Activated T-helper 17 cell treated with anti-CD3 and anti-CD28 coated beads, Interleukin-2, amount 50 U/mL, for 72 hours (primary cell): ENCODE results near the gene MC2R. TPM values are rescaled to one million over a fixed set of nuclear protein-coding genes. Genes with fewer than 3 reads are reported as not detected.
"Not testable (repeated sequence)": the region's sequence is repeated elsewhere in the genome, so short reads cannot be mapped to it uniquely, and the experiment has no call there.

Experiments
- ATAC-seq: fragments of 150-1000 bp; cut with Tn5 transposase; replicated peaks from 2 replicates; pipeline ENCODE4 v1.10.0; 2021; ENCODE audit warnings: mild to moderate bottlenecking, moderate library complexity
- H3K27ac Mint-ChIP-seq: one replicate; pipeline ENCODE4 v1.8.0; 2022; ENCODE audit warnings: mixed read lengths
- H3K27me3 Mint-ChIP-seq: one replicate; pipeline ENCODE4 v1.8.0; 2022; ENCODE audit warnings: mixed read lengths
- H3K36me3 Mint-ChIP-seq: one replicate; pipeline ENCODE4 v1.8.0; 2022; ENCODE audit warnings: low read depth, mild to moderate bottlenecking, mixed read lengths
- H3K4me1 Mint-ChIP-seq: one replicate; pipeline ENCODE4 v1.8.0; 2022; ENCODE audit warnings: mixed read lengths
- H3K4me3 Mint-ChIP-seq: one replicate; pipeline ENCODE4 v1.8.0; 2022; ENCODE audit warnings: mild to moderate bottlenecking, mixed read lengths
- H3K9me3 Mint-ChIP-seq: one replicate; pipeline ENCODE4 v1.8.0; 2022; ENCODE audit warnings: mixed read lengths
- total RNA-seq, 2 donors: library from RNA; stranded (reverse); gene quantifications; one replicate each; pipeline ENCODE4 v1.2.3, GENCODE V29; 2022

The MC2R gene
- total RNA-seq, 2 donors from 2014 or later = not detected

DNA sequence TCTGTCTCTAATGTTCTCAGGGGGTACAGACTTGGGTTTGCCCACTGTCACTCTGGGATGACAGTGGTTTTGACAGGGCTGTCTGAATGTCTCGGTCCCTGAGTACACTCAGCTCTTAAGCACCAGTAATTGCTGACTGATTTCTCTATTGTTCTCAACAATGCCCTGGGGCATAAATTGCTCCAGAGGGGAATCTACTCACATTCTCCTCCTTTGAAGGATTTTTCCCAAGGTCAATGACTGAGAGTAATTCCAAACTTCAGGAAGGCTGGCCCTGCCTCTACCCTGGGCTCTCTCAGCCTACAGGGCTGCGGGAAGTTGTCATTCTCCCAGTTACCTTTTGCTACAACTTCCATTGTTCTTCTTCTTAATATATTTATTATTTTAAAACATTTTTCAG is 36.5 kb downstream of the MC2R start:
- peaks cover 3% of the 10 kb centered on the region for H3K27me3 Mint-ChIP-seq
- H3K4me3 Mint-ChIP-seq = no peak overlapping the region
- H3K36me3 Mint-ChIP-seq = no peaks in the 10 kb centered on the region
- H3K27ac Mint-ChIP-seq = no peak overlapping the region
- no peak for ATAC-seq
- H3K9me3 Mint-ChIP-seq = no peaks in the 10 kb centered on the region
- no peaks in the 10 kb centered on the region for H3K4me1 Mint-ChIP-seq

DNA sequence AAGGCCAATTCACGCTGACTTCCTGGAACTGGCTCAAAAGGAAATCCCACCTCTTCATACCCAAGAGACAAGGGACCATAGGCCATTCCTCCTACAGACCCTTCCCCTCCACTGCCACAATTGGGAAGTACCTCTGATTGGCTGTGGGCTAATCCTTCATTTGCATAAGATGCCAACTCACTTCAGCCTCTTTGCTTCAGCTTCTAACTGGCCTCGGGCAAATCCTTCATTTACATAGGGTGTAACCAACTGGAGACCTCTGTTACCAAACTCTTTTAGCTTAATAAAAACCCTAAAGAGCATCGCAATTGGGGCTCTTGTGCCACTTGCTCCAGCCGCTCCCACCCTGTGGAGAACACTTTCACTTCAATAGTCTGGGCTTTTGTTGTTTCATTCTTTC is 38.2 kb downstream of the MC2R start:
- Mint-ChIP-seq H3K36me3 (no peaks in the 10 kb centered on the region), H3K27ac (no peak overlapping the region), H3K9me3 (no peaks in the 10 kb centered on the region), H3K4me3 (no peak overlapping the region), H3K27me3 (peaks cover 3% of the 10 kb centered on the region), H3K4me1 (no peaks in the 10 kb centered on the region)
- ATAC-seq = no peak

DNA sequence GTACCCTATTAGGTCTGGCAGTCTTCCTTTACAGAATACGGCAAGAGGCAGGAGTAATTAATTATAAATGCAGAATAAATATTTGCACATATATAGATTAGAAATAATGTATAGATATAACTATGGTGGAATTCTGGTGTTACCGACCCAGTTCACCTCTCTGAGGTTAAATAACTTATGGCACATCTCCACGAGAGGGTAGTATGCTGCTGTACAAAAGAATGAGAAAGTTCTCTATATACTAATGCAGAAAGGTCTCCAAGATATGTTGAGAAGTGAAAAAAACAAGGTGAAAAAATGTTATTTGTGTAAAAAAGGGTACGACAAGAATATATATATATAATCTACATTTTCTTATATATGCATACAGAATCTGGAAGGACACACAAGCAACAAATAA is 40.8 kb downstream of the MC2R start:
- Mint-ChIP-seq H3K27ac (no peak overlapping the region), H3K27me3 (peaks cover 9% of the 10 kb centered on the region), H3K9me3 (no peaks in the 10 kb centered on the region), H3K36me3 (no peaks in the 10 kb centered on the region), H3K4me3 (no peak overlapping the region), H3K4me1 (no peaks in the 10 kb centered on the region)
- no peak for ATAC-seq

DNA sequence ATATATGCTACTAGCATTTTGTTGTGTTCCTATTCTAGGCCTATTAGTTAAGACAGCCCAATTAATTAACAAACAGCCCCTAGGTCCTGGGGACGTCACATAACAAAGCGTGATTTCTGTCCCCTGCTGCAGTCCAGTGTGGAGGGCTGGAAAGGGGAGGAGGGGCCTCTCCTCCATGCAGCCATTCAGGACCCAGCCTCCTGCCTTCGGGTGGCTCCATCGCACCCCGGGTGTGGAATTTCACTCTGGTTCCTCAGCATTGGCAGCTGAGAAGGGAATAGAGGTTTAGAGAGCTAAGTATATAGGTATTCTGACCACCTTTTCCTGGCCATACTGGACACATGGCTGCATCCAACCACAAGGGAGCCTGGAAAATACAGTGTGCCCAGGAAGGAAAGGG is 42.4 kb downstream of the MC2R start:
- Mint-ChIP-seq H3K27me3 (peaks cover 11% of the 10 kb centered on the region), H3K4me1 (no peaks in the 10 kb centered on the region), H3K9me3 (no peaks in the 10 kb centered on the region), H3K27ac (no peak overlapping the region), H3K4me3 (no peak overlapping the region), H3K36me3 (no peaks in the 10 kb centered on the region)
- ATAC-seq = no peak

DNA sequence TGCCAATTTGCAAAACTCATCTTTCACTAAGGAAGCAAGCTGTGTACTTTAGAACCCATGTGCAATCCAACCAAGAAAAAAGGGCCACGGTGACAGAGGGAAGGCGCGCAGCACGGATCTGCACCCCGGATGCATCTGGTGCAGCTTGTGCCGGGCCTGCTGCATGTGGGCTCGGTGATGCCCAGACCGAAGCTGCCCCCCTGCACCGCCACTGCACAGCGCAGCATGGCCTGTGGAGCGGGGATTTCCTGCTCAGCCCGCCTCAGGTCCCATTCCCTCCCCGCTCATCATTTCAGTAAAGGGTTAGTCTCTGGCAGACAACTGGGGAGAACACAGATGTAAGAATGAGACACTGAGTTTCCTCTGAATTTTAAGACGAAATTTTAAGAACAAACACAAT is 43.0 kb downstream of the MC2R start:
- Mint-ChIP-seq H3K36me3 (no peaks in the 10 kb centered on the region), H3K27me3 (peaks cover 15% of the 10 kb centered on the region), H3K27ac (no peak overlapping the region), H3K9me3 (no peaks in the 10 kb centered on the region), H3K4me1 (no peaks in the 10 kb centered on the region), H3K4me3 (no peak overlapping the region)
- no peak for ATAC-seq

DNA sequence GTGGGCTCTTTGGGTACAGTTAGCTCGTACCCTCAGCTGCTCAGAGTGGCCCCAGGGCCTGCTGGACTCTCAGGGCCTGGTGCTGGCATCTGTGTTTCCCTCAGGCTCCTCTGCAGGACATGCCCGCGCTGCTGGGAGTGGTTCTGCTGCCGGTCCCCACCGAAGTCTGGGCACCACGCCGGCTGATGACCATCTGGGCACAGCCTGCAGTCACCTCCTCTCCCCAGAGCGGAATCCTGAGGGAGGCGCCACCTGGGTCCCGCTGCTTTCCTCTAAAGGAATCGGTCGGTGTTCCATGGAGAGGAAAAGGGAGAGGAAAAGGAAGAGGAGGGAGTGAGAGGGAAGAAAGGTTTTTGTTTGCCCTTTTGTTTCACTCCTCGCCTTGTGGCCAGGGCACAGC is 43.6 kb downstream of the MC2R start:
- Mint-ChIP-seq H3K9me3 (no peaks in the 10 kb centered on the region), H3K4me1 (no peaks in the 10 kb centered on the region), H3K36me3 (no peaks in the 10 kb centered on the region), H3K27ac (no peak overlapping the region), H3K27me3 (peaks cover 19% of the 10 kb centered on the region), H3K4me3 (no peak overlapping the region)
- ATAC-seq = no peak

DNA sequence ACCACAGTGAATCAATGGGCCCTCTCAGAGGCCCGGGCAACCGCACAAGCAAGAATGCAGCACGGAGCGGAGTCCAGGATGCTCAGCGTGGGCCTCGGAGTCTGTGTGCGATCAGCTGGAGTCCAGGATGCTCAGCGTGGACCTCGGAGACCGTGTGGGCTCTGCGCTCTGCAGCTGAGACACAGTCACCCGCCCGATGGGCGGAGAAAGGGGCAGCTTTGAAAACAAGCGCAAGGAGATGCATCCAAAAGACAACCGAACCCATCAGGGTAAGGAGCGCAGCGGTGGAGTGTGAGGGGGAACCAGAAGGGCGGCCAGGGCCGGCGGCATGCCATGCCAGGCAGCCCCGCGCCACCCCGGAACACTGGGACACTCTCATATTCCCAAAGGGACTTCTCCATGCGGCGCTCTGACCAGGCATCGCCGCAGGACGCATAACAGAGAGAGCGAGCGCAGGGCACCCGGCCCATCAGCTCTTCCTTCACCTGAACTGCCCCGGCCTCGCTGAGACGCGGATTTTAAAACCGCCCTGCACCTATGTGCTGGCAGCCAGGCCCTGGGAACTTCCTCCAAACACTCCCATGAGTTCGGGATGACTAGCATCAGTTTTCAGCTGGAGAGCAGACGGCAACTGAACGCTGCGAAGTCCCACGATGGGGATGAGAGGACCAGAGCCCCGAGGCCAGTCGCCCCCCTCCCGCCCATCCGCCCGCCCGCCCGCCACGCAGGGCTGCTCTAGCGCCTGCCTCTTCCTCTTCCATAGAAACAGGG is 46.6 kb downstream of the MC2R start:
- Mint-ChIP-seq H3K4me3 (no peak overlapping the region), H3K9me3 (no peaks in the 10 kb centered on the region), H3K27ac (no peak overlapping the region), H3K36me3 (no peaks in the 10 kb centered on the region), H3K4me1 (no peaks in the 10 kb centered on the region), H3K27me3 (peaks cover 30% of the 10 kb centered on the region)
- ATAC-seq = no peak

DNA sequence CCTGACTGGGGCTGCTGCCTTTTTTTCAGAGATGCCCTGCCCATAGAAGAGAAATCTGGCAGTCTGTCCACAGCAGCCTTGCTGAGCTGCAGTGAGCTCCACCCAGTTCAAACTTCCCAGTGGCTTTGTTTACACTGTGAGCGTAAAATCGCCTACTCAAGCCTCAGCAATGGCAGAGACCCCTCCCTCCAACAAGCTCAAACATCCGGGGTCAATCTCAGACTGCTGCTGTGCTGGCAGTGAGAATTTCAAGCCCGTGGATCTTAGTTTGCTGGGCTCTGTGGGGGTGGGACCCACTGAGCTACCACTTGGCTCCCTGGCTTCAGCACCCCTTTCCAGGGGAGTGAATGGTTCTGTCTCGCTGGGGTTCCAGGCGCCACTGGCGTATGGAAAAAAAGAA is 52.4 kb downstream of the MC2R start:
- H3K4me3 Mint-ChIP-seq, H3K4me1 Mint-ChIP-seq, H3K36me3 Mint-ChIP-seq, H3K9me3 Mint-ChIP-seq, ATAC-seq, H3K27ac Mint-ChIP-seq: not testable (repeated sequence)
- H3K27me3 Mint-ChIP-seq = peaks cover 30% of the 10 kb centered on the region

DNA sequence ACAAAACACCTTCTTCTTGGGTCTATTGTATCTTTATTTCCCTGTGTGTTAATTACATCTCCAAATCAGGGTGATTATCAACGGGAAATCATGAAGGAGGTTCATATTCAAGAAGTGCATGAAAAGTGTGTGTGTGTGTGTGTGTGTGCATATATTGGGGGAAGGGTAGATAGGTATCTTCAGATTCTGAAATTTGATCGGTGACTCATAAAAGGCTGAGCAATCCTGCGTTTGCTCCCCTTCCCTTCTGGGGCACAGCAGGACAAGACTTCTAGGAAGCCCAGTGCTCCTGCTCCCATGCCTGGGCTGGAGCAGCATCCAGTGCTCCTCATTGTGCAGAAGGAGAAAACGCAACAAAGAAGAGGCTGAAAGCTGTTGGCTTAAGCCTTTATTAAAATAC is 65.5 kb downstream of the MC2R start:
- Mint-ChIP-seq H3K9me3 (peaks cover 17% of the 10 kb centered on the region), H3K27me3 (peaks cover 11% of the 10 kb centered on the region), H3K36me3 (no peaks in the 10 kb centered on the region), H3K4me3 (no peak overlapping the region), H3K4me1 (no peaks in the 10 kb centered on the region), H3K27ac (no peak overlapping the region)
- no peak for ATAC-seq

DNA sequence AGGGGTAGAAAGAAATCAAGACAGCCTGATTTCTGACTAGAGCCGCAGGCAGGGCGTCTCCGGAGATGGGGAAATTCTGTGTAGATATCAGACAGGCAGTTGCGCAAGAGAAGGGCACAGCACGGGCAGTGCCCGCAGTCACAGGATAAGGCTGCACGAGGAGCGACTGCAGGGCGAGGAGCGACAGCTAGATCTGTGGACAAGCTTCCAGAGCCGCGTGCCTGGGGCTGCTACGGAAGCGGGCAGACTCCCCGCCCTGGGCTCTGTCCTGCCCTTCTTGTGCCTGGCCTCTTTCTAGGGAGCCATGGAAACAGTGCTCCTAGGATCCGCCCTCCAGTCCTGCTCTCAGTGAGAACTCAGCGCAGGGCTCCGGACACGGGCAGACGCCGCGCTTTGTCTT is 78.8 kb downstream of the MC2R start:
- Mint-ChIP-seq H3K36me3 (no peaks in the 10 kb centered on the region), H3K4me1 (no peaks in the 10 kb centered on the region), H3K9me3 (no peaks in the 10 kb centered on the region), H3K4me3 (no peak overlapping the region), H3K27ac (no peak overlapping the region), H3K27me3 (peaks cover 25% of the 10 kb centered on the region)
- no peak for ATAC-seq

DNA sequence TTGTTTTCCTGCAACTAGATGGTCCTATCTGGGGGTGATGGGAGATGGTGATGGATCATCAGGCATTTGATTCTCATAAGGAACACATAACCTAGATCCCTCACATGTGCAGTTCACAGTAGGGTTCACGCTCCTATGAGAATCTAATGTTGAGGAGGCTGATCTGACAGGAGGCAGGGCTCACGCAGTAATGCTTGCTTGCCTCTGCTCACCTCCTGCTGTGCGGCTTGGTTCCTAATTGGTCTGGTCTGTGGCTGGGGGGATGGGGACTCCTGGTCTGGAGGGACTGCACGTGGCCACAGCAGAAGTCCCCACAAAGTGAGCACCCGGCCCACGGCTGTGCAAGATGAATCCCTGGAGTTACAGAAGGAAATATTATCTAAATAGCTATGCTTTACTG is 80.1 kb downstream of the MC2R start:
- Mint-ChIP-seq H3K36me3 (no peaks in the 10 kb centered on the region), H3K27ac (no peak overlapping the region), H3K4me3 (no peak overlapping the region), H3K9me3 (no peaks in the 10 kb centered on the region), H3K4me1 (no peaks in the 10 kb centered on the region), H3K27me3 (peaks cover 27% of the 10 kb centered on the region)
- ATAC-seq = no peak

DNA sequence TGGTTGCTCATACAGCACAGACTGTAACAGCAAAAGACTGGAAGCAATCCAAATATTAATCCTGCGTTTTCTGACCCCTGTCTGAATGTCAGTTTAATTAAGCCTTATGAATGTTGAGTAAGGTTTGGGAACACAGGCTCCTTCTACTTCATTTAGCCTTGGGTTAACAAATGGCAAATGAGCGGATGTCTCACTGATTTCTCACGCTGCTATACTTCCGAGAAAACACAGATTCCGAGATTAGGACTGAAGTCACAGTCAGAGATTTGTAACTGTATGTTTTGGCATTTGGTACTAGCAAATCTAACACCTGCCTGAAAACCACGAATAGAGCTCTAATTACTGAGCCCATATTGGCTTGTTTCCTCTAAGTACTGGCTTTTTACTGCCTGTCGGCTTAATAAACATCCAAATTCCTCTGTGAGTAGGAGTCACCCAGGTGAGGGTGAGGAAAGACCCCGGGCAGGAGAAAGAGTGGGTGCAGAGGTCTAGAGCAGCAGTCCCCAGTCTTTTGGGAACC is 80.8 kb downstream of the MC2R start:
- Mint-ChIP-seq H3K27ac (no peak overlapping the region), H3K36me3 (no peaks in the 10 kb centered on the region), H3K4me3 (no peak overlapping the region), H3K9me3 (no peaks in the 10 kb centered on the region), H3K4me1 (no peaks in the 10 kb centered on the region), H3K27me3 (peaks cover 28% of the 10 kb centered on the region)
- no peak for ATAC-seq

Other genes with a start within 250 kb of the MC2R start
- 100 to 1,000 TPM in 1 of 2 donors, 10 to 100 TPM in 1; 58.8 to 101 TPM for gene FAM210A, start 189.0 kb downstream of the MC2R start, total RNA-seq
- gene RNMT, start 188.9 kb downstream of the MC2R start, total RNA-seq = 100 to 1,000 TPM in 1 of 2 donors, 10 to 100 TPM in 1; 56.8 to 115 TPM
- not detected for gene MC5R, start 91.4 kb downstream of the MC2R start, total RNA-seq
- 10 to 100 TPM; 17.4 to 18.4 TPM for gene ZNF519, start 216.9 kb upstream of the MC2R start, total RNA-seq